ENCODE measurements around the gene FKBP8.
A peak's percentile ranks its signal among the peaks of the same experiment; 100 is the strongest.
"Not testable (repeated sequence)": the region's sequence is repeated elsewhere in the genome, so short reads cannot be mapped to it uniquely, and the experiment has no call there.

The FKBP8 gene

DNA sequence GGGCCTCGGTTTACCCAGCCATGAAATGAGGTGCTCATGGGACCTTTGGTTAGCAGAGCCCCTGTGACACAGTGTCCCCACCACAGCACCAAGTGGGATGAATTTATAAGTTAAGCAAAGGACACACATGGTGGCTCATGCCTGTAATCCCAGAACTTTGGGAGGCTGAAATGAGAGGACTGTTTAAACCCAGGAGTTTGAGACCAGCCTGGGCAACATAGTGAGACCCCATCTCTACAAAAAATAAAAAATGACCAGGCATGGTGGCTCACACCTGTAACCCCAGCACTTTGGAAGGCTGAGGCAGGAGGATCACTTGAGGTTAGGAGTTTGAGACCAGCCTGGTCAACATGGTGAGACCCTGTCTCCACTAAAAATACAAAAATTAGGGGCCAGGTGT lies 3.2 kb downstream of the FKBP8 start:
- not testable (repeated sequence) for H2BK12ac ChIP-seq (ENCODE audit: low read length); H3K4ac ChIP-seq (ENCODE audit: low read length); H2AK5ac ChIP-seq (ENCODE audit: low read depth, low read length); H2BK15ac ChIP-seq (ENCODE audit: low read length); H2BK5ac ChIP-seq (ENCODE audit: low read length); H3K9me3 ChIP-seq (replicated peaks in 1 of 2; ENCODE audit: control insufficient read depth in 2 of 2, insufficient read depth in 1 of 2, low read depth in 1 of 2, low read length in 2 of 2); H3K27me3 ChIP-seq (ENCODE audit: control insufficient read depth in 3 of 3, insufficient read depth in 3 of 3, low read depth in 1 of 3, low read length in 3 of 3); H3K23ac ChIP-seq (ENCODE audit: low read depth, low read length, poor library complexity); H2BK120ac ChIP-seq (ENCODE audit: low read depth, low read length); H3K9ac ChIP-seq (ENCODE audit: low read depth, low read length, poor library complexity); H2AFZ ChIP-seq (ENCODE audit: low read length); H3K4me2 ChIP-seq (ENCODE audit: insufficient read depth, low read length, poor library complexity, severe bottlenecking); H4K91ac ChIP-seq (ENCODE audit: low read depth, low read length, poor library complexity); H4K8ac ChIP-seq (ENCODE audit: low read depth, low read length); H3K4me3 ChIP-seq (ENCODE audit: low read length in 2 of 2); H3K18ac ChIP-seq (ENCODE audit: low read length); H3K27ac ChIP-seq (replicated peaks; ENCODE audit: low read length); H3K14ac ChIP-seq (ENCODE audit: low read length); DNase-seq (ENCODE audit: low spot score); H3K4me1 ChIP-seq (ENCODE audit: control insufficient read depth in 2 of 2, insufficient read depth in 1 of 2, low read depth in 1 of 2, low read length in 2 of 2)
- Histone ChIP-seq H3K36me3 (replicated peaks in 1 of 2; ENCODE audit: control insufficient read depth in 2 of 2, insufficient read depth in 2 of 2, low read length in 2 of 2) (peaks cover 39 to 63% of the 10 kb centered on the region in 2 donors), H3K79me1 (ENCODE audit: low read depth, low read length) (peaks cover 12% of the 10 kb centered on the region)
- no CpG with 5 or more reads among the region's 1 CpG for WGBS, 2 donors (ENCODE audit: extremely low coverage in 2 of 2, insufficient read length in 2 of 2, insufficient replicate concordance in 1 of 2)

DNA sequence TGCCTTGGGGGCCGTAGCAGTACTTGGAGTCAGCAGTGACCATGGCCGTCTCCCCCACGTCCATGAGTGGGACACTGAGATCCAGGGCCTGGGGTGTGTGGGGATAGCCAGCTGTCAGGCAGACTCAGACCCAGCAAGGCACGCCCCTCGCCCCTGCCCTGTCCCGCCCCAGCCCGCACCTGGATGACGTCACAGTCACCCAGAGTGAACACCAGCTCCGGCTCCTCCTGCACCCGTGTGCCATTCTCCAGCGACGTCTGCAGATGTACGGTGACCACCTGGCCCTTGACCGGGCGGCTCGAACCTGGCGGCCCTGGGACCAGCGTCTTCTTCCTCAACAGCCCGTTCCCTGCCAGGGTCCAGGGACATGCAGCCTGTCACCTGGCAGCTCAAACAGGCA lies 4.0 kb downstream of the FKBP8 start:
- H3K9me3 ChIP-seq (replicated peaks in 1 of 2; ENCODE audit: control insufficient read depth in 2 of 2, insufficient read depth in 1 of 2, low read depth in 1 of 2, low read length in 2 of 2), result peaks cover 0 to 2% of the 10 kb centered on the region in 2 donors
- no peaks in the 10 kb centered on the region for H3K27me3 ChIP-seq (ENCODE audit: control insufficient read depth in 3 of 3, insufficient read depth in 3 of 3, low read depth in 1 of 3, low read length in 3 of 3)
- no peak overlapping the region for H3K4me2 ChIP-seq (ENCODE audit: insufficient read depth, low read length, poor library complexity, severe bottlenecking)
- H4K8ac ChIP-seq (ENCODE audit: low read depth, low read length), result no peak overlapping the region
- no peak overlapping the region for H2BK15ac ChIP-seq (ENCODE audit: low read length)
- peaks cover 41 to 67% of the 10 kb centered on the region in 2 donors for H3K36me3 ChIP-seq (replicated peaks in 1 of 2; ENCODE audit: control insufficient read depth in 2 of 2, insufficient read depth in 2 of 2, low read length in 2 of 2)
- no peak overlapping the region for H3K4ac ChIP-seq (ENCODE audit: low read length)
- H2BK120ac ChIP-seq (ENCODE audit: low read depth, low read length), result no peak overlapping the region
- no CpG with 5 or more reads among the region's 19 CpGs for WGBS, 2 donors (ENCODE audit: extremely low coverage in 2 of 2, insufficient read length in 2 of 2, insufficient replicate concordance in 1 of 2)
- no peak overlapping the region for H3K9ac ChIP-seq (ENCODE audit: low read depth, low read length, poor library complexity)
- no peak overlapping the region for H3K14ac ChIP-seq (ENCODE audit: low read length)
- H3K4me1 ChIP-seq (ENCODE audit: control insufficient read depth in 2 of 2, insufficient read depth in 1 of 2, low read depth in 1 of 2, low read length in 2 of 2), result peaks cover 4 to 8% of the 10 kb centered on the region in 2 donors
- H2BK5ac ChIP-seq (ENCODE audit: low read length), result no peak overlapping the region
- H3K4me3 ChIP-seq (ENCODE audit: low read length in 2 of 2), result no peak overlapping the region
- H2AFZ ChIP-seq (ENCODE audit: low read length), result no peak overlapping the region
- H2BK12ac ChIP-seq (ENCODE audit: low read length), result no peak overlapping the region
- H2AK5ac ChIP-seq (ENCODE audit: low read depth, low read length), result no peak overlapping the region
- H3K18ac ChIP-seq (ENCODE audit: low read length), result no peak overlapping the region
- H3K27ac ChIP-seq (replicated peaks; ENCODE audit: low read length), result no peak overlapping the region
- no peak for DNase-seq (ENCODE audit: low spot score)
- peaks cover 12% of the 10 kb centered on the region for H3K79me1 ChIP-seq (ENCODE audit: low read depth, low read length)
- no peak overlapping the region for H3K23ac ChIP-seq (ENCODE audit: low read depth, low read length, poor library complexity)
- no peak overlapping the region for H4K91ac ChIP-seq (ENCODE audit: low read depth, low read length, poor library complexity)

DNA sequence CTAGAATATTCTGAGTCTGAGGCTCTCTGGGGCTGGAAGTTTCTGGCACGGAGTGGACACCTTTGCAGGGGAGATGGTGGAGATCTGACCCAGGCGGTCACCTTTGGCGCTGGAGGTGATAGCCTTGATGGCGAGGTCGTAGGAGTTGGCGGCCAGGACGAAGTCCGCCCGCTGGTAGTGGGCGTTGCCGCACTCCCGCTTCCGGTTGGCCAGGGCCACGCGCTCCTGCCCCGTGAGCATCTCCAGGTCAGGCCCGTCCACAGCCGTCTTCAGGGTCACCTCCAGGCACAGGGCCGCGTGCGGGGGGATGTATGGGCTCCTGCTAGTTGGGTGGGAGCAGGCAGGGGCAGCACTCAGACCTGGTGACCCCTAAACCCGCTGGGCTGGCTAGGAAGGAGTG lies 5.3 kb downstream of the FKBP8 start:
- Histone ChIP-seq H3K18ac (ENCODE audit: low read length) (no peak overlapping the region), H3K4me2 (ENCODE audit: insufficient read depth, low read length, poor library complexity, severe bottlenecking) (no peak overlapping the region), H3K14ac (ENCODE audit: low read length) (peak overlapping the region; percentile 8), H2AK5ac (ENCODE audit: low read depth, low read length) (no peak overlapping the region), H3K9me3 (replicated peaks in 1 of 2; ENCODE audit: control insufficient read depth in 2 of 2, insufficient read depth in 1 of 2, low read depth in 1 of 2, low read length in 2 of 2) (peaks cover 0 to 2% of the 10 kb centered on the region in 2 donors), H4K8ac (ENCODE audit: low read depth, low read length) (no peak overlapping the region), H3K4me1 (ENCODE audit: control insufficient read depth in 2 of 2, insufficient read depth in 1 of 2, low read depth in 1 of 2, low read length in 2 of 2) (peaks cover 2 to 3% of the 10 kb centered on the region in 2 donors), H3K4me3 (ENCODE audit: low read length in 2 of 2) (no peak overlapping the region), H3K27me3 (ENCODE audit: control insufficient read depth in 3 of 3, insufficient read depth in 3 of 3, low read depth in 1 of 3, low read length in 3 of 3) (no peaks in the 10 kb centered on the region), H2BK5ac (ENCODE audit: low read length) (peak overlapping the region; percentile 87), H3K9ac (ENCODE audit: low read depth, low read length, poor library complexity) (no peak overlapping the region), H2BK15ac (ENCODE audit: low read length) (no peak overlapping the region), H3K4ac (ENCODE audit: low read length) (no peak overlapping the region), H3K79me1 (ENCODE audit: low read depth, low read length) (peaks cover 12% of the 10 kb centered on the region), H4K91ac (ENCODE audit: low read depth, low read length, poor library complexity) (no peak overlapping the region), H2AFZ (ENCODE audit: low read length) (no peak overlapping the region), H2BK120ac (ENCODE audit: low read depth, low read length) (no peak overlapping the region), H3K27ac (replicated peaks; ENCODE audit: low read length) (no peak overlapping the region), H3K36me3 (replicated peaks in 1 of 2; ENCODE audit: control insufficient read depth in 2 of 2, insufficient read depth in 2 of 2, low read length in 2 of 2) (peaks cover 45 to 70% of the 10 kb centered on the region in 2 donors), H2BK12ac (ENCODE audit: low read length) (no peak overlapping the region), H3K23ac (ENCODE audit: low read depth, low read length, poor library complexity) (no peak overlapping the region)
- WGBS, 2 donors (ENCODE audit: extremely low coverage in 2 of 2, insufficient read length in 2 of 2, insufficient replicate concordance in 1 of 2), result no CpG with 5 or more reads among the region's 22 CpGs
- DNase-seq (ENCODE audit: low spot score), result no peak

DNA sequence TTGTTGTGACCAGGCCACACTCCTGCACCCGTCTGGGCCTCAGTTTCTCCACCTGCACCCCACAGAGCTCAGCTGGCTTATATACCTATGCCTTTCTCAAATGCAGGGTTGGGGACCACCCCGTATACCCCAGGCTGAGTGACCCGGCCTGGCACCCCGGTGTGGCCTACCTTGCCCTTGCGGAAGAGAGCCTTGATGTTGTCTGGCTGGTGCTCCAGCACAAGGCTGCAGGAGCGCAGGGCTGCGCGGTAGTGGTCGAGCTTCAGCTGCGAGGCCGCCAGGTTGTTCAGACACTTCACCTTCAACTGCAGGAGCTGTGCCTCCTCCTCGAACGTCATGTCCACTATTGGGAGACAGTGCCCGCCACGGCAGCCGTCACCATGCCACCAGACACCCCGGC lies 5.9 kb downstream of the FKBP8 start:
- WGBS, 2 donors (ENCODE audit: extremely low coverage in 2 of 2, insufficient read length in 2 of 2, insufficient replicate concordance in 1 of 2), result no CpG with 5 or more reads among the region's 17 CpGs

More for the DNA sequence above, 5.9 kb downstream of the FKBP8 start:
- H3K9ac ChIP-seq (ENCODE audit: low read depth, low read length, poor library complexity), result no peak overlapping the region
- no peak overlapping the region for H3K4me2 ChIP-seq (ENCODE audit: insufficient read depth, low read length, poor library complexity, severe bottlenecking)
- peaks cover 10% of the 10 kb centered on the region for H3K79me1 ChIP-seq (ENCODE audit: low read depth, low read length)
- H4K8ac ChIP-seq (ENCODE audit: low read depth, low read length), result no peak overlapping the region
- H3K4ac ChIP-seq (ENCODE audit: low read length), result no peak overlapping the region
- H2BK15ac ChIP-seq (ENCODE audit: low read length), result no peak overlapping the region
- peak overlapping the region; percentile 28 for H2AK5ac ChIP-seq (ENCODE audit: low read depth, low read length)
- no peak overlapping the region for H2BK120ac ChIP-seq (ENCODE audit: low read depth, low read length)
- H2BK12ac ChIP-seq (ENCODE audit: low read length), result no peak overlapping the region
- peaks cover 50 to 77% of the 10 kb centered on the region in 2 donors for H3K36me3 ChIP-seq (replicated peaks in 1 of 2; ENCODE audit: control insufficient read depth in 2 of 2, insufficient read depth in 2 of 2, low read length in 2 of 2)
- no peak overlapping the region for H3K23ac ChIP-seq (ENCODE audit: low read depth, low read length, poor library complexity)
- no peak overlapping the region for H2BK5ac ChIP-seq (ENCODE audit: low read length)
- H2AFZ ChIP-seq (ENCODE audit: low read length), result no peak overlapping the region
- H3K18ac ChIP-seq (ENCODE audit: low read length), result peak overlapping the region; percentile 28
- H3K4me1 ChIP-seq (ENCODE audit: control insufficient read depth in 2 of 2, insufficient read depth in 1 of 2, low read depth in 1 of 2, low read length in 2 of 2), result peaks cover under 1 to 2% of the 10 kb centered on the region in 2 donors
- no peak for DNase-seq (ENCODE audit: low spot score)
- H3K14ac ChIP-seq (ENCODE audit: low read length), result no peak overlapping the region
- no peak overlapping the region for H4K91ac ChIP-seq (ENCODE audit: low read depth, low read length, poor library complexity)
- H3K27ac ChIP-seq (replicated peaks; ENCODE audit: low read length), result no peak overlapping the region
- peaks cover 0 to 2% of the 10 kb centered on the region in 2 donors for H3K9me3 ChIP-seq (replicated peaks in 1 of 2; ENCODE audit: control insufficient read depth in 2 of 2, insufficient read depth in 1 of 2, low read depth in 1 of 2, low read length in 2 of 2)
- no peak overlapping the region for H3K4me3 ChIP-seq (ENCODE audit: low read length in 2 of 2)
- H3K27me3 ChIP-seq (ENCODE audit: control insufficient read depth in 3 of 3, insufficient read depth in 3 of 3, low read depth in 1 of 3, low read length in 3 of 3), result no peaks in the 10 kb centered on the region
